Suprapubic skin (tissue), 4 donors: ENCODE measurements around the gene EIF5. TPM values are rescaled to one million over a fixed set of nuclear protein-coding genes. Genes with fewer than 3 reads are reported as not detected.

ENCODE experiments used
- DNase-seq, 2 donors: peaks; one replicate each; pipeline ENCODE4 v3.0.0-alpha.2; 2019; ENCODE audit warnings: low spot score in 2 of 2
- H3K27ac ChIP-seq: fragments of 200-600 bp; sonication (generic); one replicate; pipeline ENCODE4 v1.5.1; 2019
- H3K27me3 ChIP-seq: fragments of 200-600 bp; sonication (generic); one replicate; pipeline ENCODE4 v1.5.1; 2019
- H3K36me3 ChIP-seq: fragments of 200-600 bp; sonication (generic); one replicate; pipeline ENCODE4 v1.5.1; 2019
- H3K4me1 ChIP-seq: fragments of 200-600 bp; sonication (generic); one replicate; pipeline ENCODE4 v1.5.1; 2019
- H3K4me3 ChIP-seq: fragments of 200-600 bp; sonication (generic); one replicate; pipeline ENCODE4 v1.5.1; 2019; ENCODE audit warnings: mild to moderate bottlenecking
- H3K9me3 ChIP-seq: fragments of 200-600 bp; sonication (generic); one replicate; pipeline ENCODE4 v1.5.1; 2019
- EP300 ChIP-seq: sonication (generic); formaldehyde crosslinking; IDR thresholded peaks from one replicate; pipeline ENCODE4 v1.6.1; 2017; ENCODE audit warnings: antibody characterized with exemption
- POLR2A ChIP-seq, 2 donors: fragments of 450-650 bp; IDR thresholded peaks; one replicate each; pipeline ENCODE4 v1.6.1; 2017; ENCODE audit warnings: antibody characterized with exemption in 2 of 2, mild to moderate bottlenecking in 2 of 2, moderate library complexity in 2 of 2
- POLR2AphosphoS5 ChIP-seq, 3 donors: sonication (generic); formaldehyde crosslinking; IDR thresholded peaks; one replicate each; pipeline ENCODE4 v1.6.1; 2017; ENCODE audit warnings: antibody characterized with exemption in 3 of 3
- WGBS: methylation state at CpG from one replicate; pipeline ENCODE4 v1.1.5; 2018; 5-methylcytosine and 5-hydroxymethylcytosine counted together
- total RNA-seq, 4 donors: library from RNA; depleted of rRNA; stranded (reverse); fragments of >200 nt; gene quantifications; one replicate each; pipeline ENCODE4 v1.1.0, GENCODE V29; 2016
- TF ChIP-seq, protein P1 (sequence below), 2 donors: fragments of 200-600 bp in 1 of 2; fragments of 450-650 bp in 1 of 2; sonication (generic) in 1 of 2; IDR thresholded peaks; one replicate each; pipeline ENCODE4 v1.5.1; 2016 to 2019; ENCODE audit warnings: antibody characterized with exemption in 2 of 2, mild to moderate bottlenecking in 1 of 2, moderate library complexity in 1 of 2

The EIF5 gene
- total RNA-seq, 4 donors from 2014 or later = 167 to 241 (median 194) TPM

GRCh38 chr14:103315941-103316340, 18.1 kb upstream of the EIF5 start:
- no peak overlapping the region for H3K27ac ChIP-seq
- WGBS = 81% methylated on average over 6 of the region's 11 CpGs

GRCh38 chr14:103316721-103317121, 17.3 kb upstream of the EIF5 start:
- DNase-seq = peak in 1 of 2 donors; percentile 48
- Histone ChIP-seq H3K27me3 (no peaks in the 10 kb centered on the region), H3K27ac (no peak overlapping the region), H3K36me3 (no peaks in the 10 kb centered on the region), H3K4me1 (no peaks in the 10 kb centered on the region), H3K9me3 (no peaks in the 10 kb centered on the region), H3K4me3 (no peak overlapping the region)
- TF ChIP-seq, protein P1, sequence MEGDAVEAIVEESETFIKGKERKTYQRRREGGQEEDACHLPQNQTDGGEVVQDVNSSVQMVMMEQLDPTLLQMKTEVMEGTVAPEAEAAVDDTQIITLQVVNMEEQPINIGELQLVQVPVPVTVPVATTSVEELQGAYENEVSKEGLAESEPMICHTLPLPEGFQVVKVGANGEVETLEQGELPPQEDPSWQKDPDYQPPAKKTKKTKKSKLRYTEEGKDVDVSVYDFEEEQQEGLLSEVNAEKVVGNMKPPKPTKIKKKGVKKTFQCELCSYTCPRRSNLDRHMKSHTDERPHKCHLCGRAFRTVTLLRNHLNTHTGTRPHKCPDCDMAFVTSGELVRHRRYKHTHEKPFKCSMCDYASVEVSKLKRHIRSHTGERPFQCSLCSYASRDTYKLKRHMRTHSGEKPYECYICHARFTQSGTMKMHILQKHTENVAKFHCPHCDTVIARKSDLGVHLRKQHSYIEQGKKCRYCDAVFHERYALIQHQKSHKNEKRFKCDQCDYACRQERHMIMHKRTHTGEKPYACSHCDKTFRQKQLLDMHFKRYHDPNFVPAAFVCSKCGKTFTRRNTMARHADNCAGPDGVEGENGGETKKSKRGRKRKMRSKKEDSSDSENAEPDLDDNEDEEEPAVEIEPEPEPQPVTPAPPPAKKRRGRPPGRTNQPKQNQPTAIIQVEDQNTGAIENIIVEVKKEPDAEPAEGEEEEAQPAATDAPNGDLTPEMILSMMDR (IDR thresholded peaks at IDR 0.05) = no peak
- TF ChIP-seq EP300 (no peak), POLR2AphosphoS5 (IDR thresholded peaks at IDR 0.05) (no peak), POLR2A (IDR thresholded peaks at IDR 0.05) (no peak)
- 88% methylated on average over 16 of the region's 16 CpGs for WGBS

More at GRCh38 chr14:103315941-103316340, 18.1 kb upstream of the EIF5 start:
- no peaks in the 10 kb centered on the region for H3K9me3 ChIP-seq
- H3K36me3 ChIP-seq = no peaks in the 10 kb centered on the region
- no peaks in the 10 kb centered on the region for H3K4me1 ChIP-seq
- DNase-seq = peak in 1 of 2 donors; percentile 33
- no peak overlapping the region for H3K4me3 ChIP-seq
- no peak for TF ChIP-seq EP300
- TF ChIP-seq POLR2AphosphoS5 (IDR thresholded peaks at IDR 0.05) = no peak
- no peak for TF ChIP-seq POLR2A (IDR thresholded peaks at IDR 0.05)
- TF ChIP-seq, protein P1 (IDR thresholded peaks at IDR 0.05) = no peak
- H3K27me3 ChIP-seq = no peaks in the 10 kb centered on the region

DNA sequence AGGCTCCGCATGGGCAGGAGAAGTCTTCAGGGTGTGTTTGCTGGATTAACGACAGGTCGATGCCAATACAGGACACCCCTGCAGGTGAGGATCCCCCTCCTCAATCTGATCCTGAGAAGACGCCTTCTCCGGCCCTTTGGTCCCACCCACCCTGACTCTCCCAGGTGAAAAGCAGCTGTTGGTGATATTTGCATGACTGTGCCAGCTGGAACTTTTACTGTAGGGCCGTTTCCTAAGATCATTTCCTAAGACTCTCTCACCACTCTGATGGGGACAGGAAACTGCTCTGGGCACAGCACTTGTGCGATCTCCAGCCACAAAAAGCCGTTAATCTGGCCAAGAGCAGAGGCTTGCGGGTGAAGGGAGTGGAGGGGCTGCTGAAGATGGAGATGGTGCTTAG, 16.8 kb upstream of the EIF5 start:
- Histone ChIP-seq H3K4me1 (no peaks in the 10 kb centered on the region), H3K9me3 (no peaks in the 10 kb centered on the region), H3K27me3 (no peaks in the 10 kb centered on the region), H3K27ac (no peak overlapping the region), H3K4me3 (no peak overlapping the region), H3K36me3 (no peaks in the 10 kb centered on the region)
- peak in 1 of 2 donors; percentile 42 for DNase-seq
- 65% methylated on average over 9 of the region's 9 CpGs for WGBS
- TF ChIP-seq POLR2AphosphoS5 (IDR thresholded peaks at IDR 0.05) (no peak), EP300 (no peak)
- TF ChIP-seq, protein P1 (IDR thresholded peaks at IDR 0.05) = no peak

DNA sequence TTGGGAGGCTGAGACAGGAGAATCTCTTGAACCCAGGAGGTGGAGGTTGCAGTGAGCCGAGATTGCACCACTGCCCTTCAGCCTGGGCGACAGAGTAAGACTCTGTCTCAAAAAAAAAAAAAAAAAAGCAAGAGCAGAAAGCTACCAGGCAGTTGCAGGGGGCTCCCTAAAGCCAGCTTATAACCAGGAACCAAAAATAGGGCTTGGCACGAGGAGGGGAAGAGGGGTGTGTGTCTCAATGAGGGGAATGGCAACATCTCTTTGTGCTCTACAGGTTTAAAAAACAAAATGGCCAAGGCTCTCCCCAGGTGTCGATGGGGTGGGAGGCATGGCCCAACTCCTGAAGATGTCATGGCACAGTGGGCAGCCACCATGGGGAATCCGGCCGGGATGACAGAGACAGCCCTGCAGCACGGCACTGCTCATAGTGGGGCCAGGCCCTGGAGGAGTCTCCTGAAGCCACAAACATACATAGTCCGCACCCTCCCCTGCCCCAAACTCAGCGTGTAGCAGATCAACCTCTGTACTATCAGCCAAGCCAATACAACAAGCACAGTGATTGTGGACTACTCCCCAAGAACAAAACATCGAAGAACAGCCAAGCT, 16.0 kb upstream of the EIF5 start:
- Histone ChIP-seq H3K27ac (no peak overlapping the region), H3K9me3 (no peaks in the 10 kb centered on the region), H3K27me3 (no peaks in the 10 kb centered on the region), H3K4me3 (no peak overlapping the region), H3K4me1 (no peaks in the 10 kb centered on the region), H3K36me3 (no peaks in the 10 kb centered on the region)
- WGBS = 82% methylated on average over 10 of the region's 10 CpGs
- TF ChIP-seq POLR2AphosphoS5 (IDR thresholded peaks at IDR 0.05) (no peak), EP300 (no peak), POLR2A (IDR thresholded peaks at IDR 0.05) (no peak)
- TF ChIP-seq, protein P1 (IDR thresholded peaks at IDR 0.05) = no peak
- DNase-seq = no peak

DNA sequence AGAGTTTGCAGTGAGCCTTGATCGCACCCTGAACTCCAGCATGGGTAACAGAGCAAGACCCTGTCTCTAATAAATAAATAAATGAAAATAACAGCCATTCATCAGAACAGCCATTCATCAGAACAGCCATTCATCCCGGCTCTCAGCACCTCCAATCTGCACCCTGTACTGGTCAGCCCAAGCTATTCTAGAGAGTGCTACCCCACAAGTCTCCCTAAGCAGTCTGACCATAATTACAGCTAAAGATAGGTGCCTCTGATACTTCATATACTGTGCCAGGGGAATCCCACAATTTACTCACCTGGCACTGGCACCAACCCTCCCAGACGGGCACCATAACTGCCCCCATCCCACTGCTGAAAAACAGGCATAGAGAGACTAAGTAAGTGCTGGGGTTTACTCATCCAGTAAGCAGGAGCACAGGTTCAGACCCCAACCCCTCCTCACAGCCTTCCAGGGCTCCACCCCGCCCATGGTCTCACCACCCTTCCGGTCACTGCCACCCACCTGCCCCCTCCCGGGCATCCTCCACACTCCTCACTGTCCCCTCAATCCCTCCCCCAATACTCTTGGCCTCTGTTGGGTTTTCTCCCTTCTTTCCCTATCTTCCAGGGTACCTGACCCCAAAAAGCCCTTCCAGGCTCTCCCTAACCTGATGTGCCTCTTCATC, 15.2 kb upstream of the EIF5 start:
- Histone ChIP-seq H3K36me3 (no peaks in the 10 kb centered on the region), H3K27ac (no peak overlapping the region), H3K27me3 (no peaks in the 10 kb centered on the region), H3K9me3 (no peaks in the 10 kb centered on the region), H3K4me3 (no peak overlapping the region), H3K4me1 (no peaks in the 10 kb centered on the region)
- TF ChIP-seq EP300 (no peak), POLR2A (IDR thresholded peaks at IDR 0.05) (no peak), POLR2AphosphoS5 (IDR thresholded peaks at IDR 0.05) (no peak)
- TF ChIP-seq, protein P1 (IDR thresholded peaks at IDR 0.05) = no peak
- DNase-seq = no peak
- 80% methylated on average over 6 of the region's 6 CpGs for whole genome bisulfite sequencing
